Colonic mucosa (tissue), 4 donors: Measurements from ENCODE around the gene PET100. TPM values are rescaled to one million over a fixed set of nuclear protein-coding genes. Genes with fewer than 3 reads are reported as not detected.

Experiments
- DNase-seq: peaks from one replicate; pipeline ENCODE4 v3.0.0-alpha.2; 2020
- H3K27ac ChIP-seq: fragments of 200-600 bp; one replicate; pipeline ENCODE4 v1.8.0; 2021
- H3K27me3 ChIP-seq: fragments of 200-600 bp; one replicate; pipeline ENCODE4 v1.8.0; 2021
- H3K36me3 ChIP-seq: fragments of 200-600 bp; one replicate; pipeline ENCODE4 v1.8.0; 2021
- H3K4me1 ChIP-seq: fragments of 200-600 bp; one replicate; pipeline ENCODE4 v1.8.0; 2021; ENCODE audit warnings: mild to moderate bottlenecking
- H3K4me3 ChIP-seq: fragments of 200-600 bp; one replicate; pipeline ENCODE4 v1.8.0; 2021
- H3K9ac ChIP-seq, 2 donors: one replicate each; pipeline ENCODE4 v1.7.0; 2013; ENCODE audit warnings: control low read depth in 2 of 2, low read depth in 2 of 2, low read length in 2 of 2
- H3K9me3 ChIP-seq: fragments of 200-600 bp; one replicate; pipeline ENCODE4 v1.8.0; 2021
- CTCF ChIP-seq: fragments of 200-600 bp; IDR thresholded peaks from one replicate; pipeline ENCODE4 v1.8.0; 2022; ENCODE audit warnings: antibody characterized with exemption, mild to moderate bottlenecking
- intact Hi-C: fragments of 100-400 bp; cut with DNase I; formaldehyde crosslinking; loops from one replicate; pipeline ENCODE4 v1.14.1; 2022
- total RNA-seq, 2 donors: library from RNA; stranded (reverse); fragmentation: NEBNext Ultra II Directional in 1 of 2; extraction: Animal tissue kit (Norgen Biotek cat#: 25700) in 1 of 2; gene quantifications; one replicate each; pipeline ENCODE4 v1.2.1, GENCODE V29; 2021
- donor health status: healthy.
- donor health status: DM: no; HTN: no; CAD: no.
- donor health status: DM: no; HTN: no; CAD: no.

Gene PET100
- total RNA-seq, 2 donors from 2014 or later: 118 to 141 TPM

GRCh38 chr19:7672522-7672921 lies 42.9 kb downstream of the PET100 start:
- Histone ChIP-seq H3K9me3 (no peaks in the 10 kb centered on the region), H3K4me3 (no peak overlapping the region), H3K4me1 (no peaks in the 10 kb centered on the region), H3K27me3 (peaks cover 3% of the 10 kb centered on the region), H3K9ac (no peak overlapping the region), H3K27ac (no peak overlapping the region), H3K36me3 (no peaks in the 10 kb centered on the region)
- no peak for DNase-seq
- no peak for TF ChIP-seq CTCF
- intact Hi-C loops: loop anchor here (10.0 kb wide), 1 partner anchor 318 kb away; no protein-coding TSS in a partner anchor

- intact Hi-C loops: loop anchor here (10.0 kb wide), 1 partner anchor 320 kb away; no protein-coding TSS in a partner anchor
- Histone ChIP-seq H3K9ac (peak overlapping the region in 1 of 2 donors; percentile 12), H3K9me3 (no peaks in the 10 kb centered on the region), H3K27ac (no peak overlapping the region), H3K4me3 (no peak overlapping the region), H3K36me3 (no peaks in the 10 kb centered on the region), H3K4me1 (no peaks in the 10 kb centered on the region), H3K27me3 (peaks cover 3% of the 10 kb centered on the region)
- no peak for TF ChIP-seq CTCF
- DNase-seq: peak; percentile 86
Observed at GRCh38 chr19:7674010-7675005, 44.7 kb downstream of the PET100 start.

GRCh38 chr19:7676376-7676775 lies 46.8 kb downstream of the PET100 start:
- no peak overlapping the region for H3K27ac ChIP-seq
- no peak for TF ChIP-seq CTCF
- intact Hi-C loops: loop anchor here (10.0 kb wide), 1 partner anchor 322 kb away; no protein-coding TSS in a partner anchor
- H3K4me3 ChIP-seq: no peak overlapping the region
- no peak overlapping the region for H3K9ac ChIP-seq
- no peak for DNase-seq
- H3K4me1 ChIP-seq: no peaks in the 10 kb centered on the region
- no peaks in the 10 kb centered on the region for H3K27me3 ChIP-seq
- no peaks in the 10 kb centered on the region for H3K9me3 ChIP-seq
- no peaks in the 10 kb centered on the region for H3K36me3 ChIP-seq

GRCh38 chr19:7676854-7677253 lies 47.3 kb downstream of the PET100 start, which contains the start of gene MCEMP1:
Gene MCEMP1 (plus strand): TSS chr19:7677090. CDS start chr19:7677121, 31 bp downstream.
- Histone ChIP-seq H3K27me3 (no peaks in the 10 kb centered on the region), H3K36me3 (no peaks in the 10 kb centered on the region), H3K4me1 (no peaks in the 10 kb centered on the region), H3K27ac (no peak within 1 kb of the TSS), H3K9me3 (no peaks in the 10 kb centered on the region), H3K4me3 (no peak within 1 kb of the TSS), H3K9ac (no peak within 1 kb of the TSS)
- no peak for TF ChIP-seq CTCF
- intact Hi-C loops: loop anchor here (10.0 kb wide), 1 partner anchor 322 kb away; no protein-coding TSS in a partner anchor
- no peak for DNase-seq

GRCh38 chr19:7677669-7678311 lies 48.2 kb downstream of the PET100 start:
- intact Hi-C loops: loop anchor here (10.0 kb wide), 1 partner anchor 323 kb away; no protein-coding TSS in a partner anchor
- Histone ChIP-seq H3K9me3 (no peaks in the 10 kb centered on the region), H3K36me3 (no peaks in the 10 kb centered on the region), H3K27me3 (no peaks in the 10 kb centered on the region), H3K27ac (no peak overlapping the region), H3K4me3 (no peak overlapping the region), H3K4me1 (no peaks in the 10 kb centered on the region), H3K9ac (no peak overlapping the region)
- DNase-seq: no peak
- no peak for TF ChIP-seq CTCF
